Endometrial microvascular endothelial cells (primary cell): ENCODE measurements around the gene TNFSF4. TPM values are rescaled to one million over a fixed set of nuclear protein-coding genes. Genes with fewer than 3 reads are reported as not detected.
"Not testable (repeated sequence)": the region's sequence is repeated elsewhere in the genome, so short reads cannot be mapped to it uniquely, and the experiment has no call there.

ENCODE experiments used
- in situ Hi-C: cut with HindIII; loops from 2 replicates; pipeline ENCODE4 v1.10.0; 2017; ENCODE audit warnings: low sequenced_read_pairs, low pct_unique_long_range_greater_than_20kb; ENCODE audit errors: inconsistent ontology term
- total RNA-seq: library from RNA; depleted of rRNA; stranded (reverse); fragments of >200 nt; gene quantifications from one replicate; pipeline ENCODE4 v1.2.3, GENCODE V29; 2015; ENCODE audit errors: inconsistent ontology term

Gene TNFSF4
- total RNA-seq, 1 donor from 2014 or later, result 30.9 TPM

DNA sequence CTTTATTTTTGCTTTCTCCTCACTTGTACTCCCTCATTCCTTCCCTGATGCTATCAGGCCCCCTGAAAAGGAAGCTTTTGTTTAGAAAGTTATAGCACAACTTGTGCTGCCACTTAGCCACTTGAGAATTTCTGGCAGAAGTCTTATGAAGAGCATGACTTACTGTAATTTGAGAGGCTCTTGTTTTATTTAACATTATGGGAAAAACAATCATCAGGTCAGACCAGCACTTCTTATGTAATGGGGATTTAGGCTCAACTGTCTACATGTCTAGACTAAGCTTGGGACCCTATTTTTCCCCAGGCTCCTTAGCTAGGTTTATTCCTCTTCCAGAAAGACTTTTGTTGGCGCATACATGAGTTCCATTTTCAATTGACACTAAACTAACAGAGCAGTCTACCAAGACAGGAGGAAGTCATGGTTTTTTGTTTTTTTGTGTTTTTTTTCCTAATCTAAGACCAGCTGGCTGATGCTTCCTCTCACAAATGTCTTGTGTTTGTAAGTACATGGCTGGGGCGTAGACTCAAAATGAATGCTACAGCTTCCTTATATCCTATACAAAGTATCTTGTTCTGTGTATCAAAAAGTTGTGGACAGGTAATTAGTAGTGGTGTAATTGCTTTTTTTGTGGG, 31.5 kb downstream of the TNFSF4 start:
- in situ Hi-C loops, result no loop called here

DNA sequence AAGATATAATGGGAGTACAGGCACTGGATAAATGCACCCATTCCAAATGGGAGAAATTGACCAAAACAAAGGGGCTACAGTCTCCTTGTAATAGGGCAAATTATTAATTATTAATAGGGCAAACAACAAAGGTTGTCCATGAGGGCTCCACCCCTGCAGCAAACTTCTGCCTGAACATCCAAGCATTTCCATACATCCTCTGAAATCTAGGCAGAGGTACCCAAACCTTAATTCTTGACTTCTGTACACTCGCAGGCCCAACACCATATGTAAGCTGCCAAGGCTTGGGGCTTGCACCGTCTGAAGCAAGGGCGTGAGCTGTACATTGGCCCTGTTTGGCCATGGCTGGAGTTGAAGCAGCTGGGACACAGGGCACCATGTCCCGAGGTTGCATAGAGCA, 33.7 kb downstream of the TNFSF4 start:
- in situ Hi-C loops, result no loop called here

DNA sequence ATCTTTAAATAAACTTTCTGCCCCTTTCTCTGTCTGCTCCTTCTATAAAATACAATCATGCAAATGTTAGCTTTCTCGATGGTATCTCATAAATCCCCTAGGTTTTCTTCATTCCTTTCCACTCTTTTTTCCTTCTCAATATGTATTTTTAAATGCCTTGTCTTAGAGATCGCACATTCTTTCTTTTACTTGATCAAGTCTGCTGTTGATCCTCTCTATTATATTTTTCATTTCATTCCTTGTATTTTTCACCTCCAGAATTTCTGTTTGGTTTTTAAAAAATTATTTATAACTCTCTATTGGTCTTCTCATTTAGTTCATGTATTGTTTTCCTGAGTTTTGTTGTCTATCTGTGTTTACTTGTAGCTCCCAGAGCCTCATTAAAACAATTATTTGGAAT, 36.0 kb downstream of the TNFSF4 start:
- in situ Hi-C loops, result no loop called here

DNA sequence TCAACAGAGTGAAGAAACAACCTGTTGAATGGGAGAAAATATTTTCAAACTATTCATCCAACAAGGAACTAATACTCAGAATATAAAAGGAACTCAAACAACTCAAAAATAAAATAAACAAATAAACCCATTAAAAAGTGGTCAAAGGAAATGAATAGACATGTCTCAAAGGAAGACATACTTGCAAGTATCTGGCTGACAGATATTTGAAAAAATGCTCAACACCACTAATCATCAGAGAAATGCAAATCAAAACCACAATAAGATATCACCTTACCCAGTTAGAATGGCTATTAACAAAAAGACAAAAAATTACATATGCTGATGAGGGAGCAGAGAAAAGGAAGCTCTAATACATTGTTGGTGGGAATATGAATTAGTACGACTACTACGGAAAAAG, 38.2 kb downstream of the TNFSF4 start:
- in situ Hi-C loops, result no loop called here

DNA sequence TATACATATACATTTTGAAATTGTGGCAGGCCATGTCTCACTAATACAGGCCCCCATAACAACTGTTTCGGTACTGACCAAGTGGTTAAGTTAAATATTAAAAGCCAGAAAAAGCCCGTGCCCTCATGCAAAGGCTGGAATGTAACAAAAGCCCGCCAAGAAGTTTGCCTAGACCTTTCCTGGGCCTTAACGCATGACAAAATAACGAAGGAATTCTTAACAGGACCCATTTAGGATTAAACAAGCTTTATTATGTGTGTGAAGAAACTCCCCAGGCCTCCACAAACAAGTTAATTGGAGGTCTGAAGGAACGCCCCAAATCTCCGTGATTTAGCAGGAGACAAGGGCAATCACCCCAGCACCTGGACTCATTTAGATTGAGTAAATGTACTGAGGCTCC, 42.4 kb downstream of the TNFSF4 start:
- in situ Hi-C loops, result no loop called here

DNA sequence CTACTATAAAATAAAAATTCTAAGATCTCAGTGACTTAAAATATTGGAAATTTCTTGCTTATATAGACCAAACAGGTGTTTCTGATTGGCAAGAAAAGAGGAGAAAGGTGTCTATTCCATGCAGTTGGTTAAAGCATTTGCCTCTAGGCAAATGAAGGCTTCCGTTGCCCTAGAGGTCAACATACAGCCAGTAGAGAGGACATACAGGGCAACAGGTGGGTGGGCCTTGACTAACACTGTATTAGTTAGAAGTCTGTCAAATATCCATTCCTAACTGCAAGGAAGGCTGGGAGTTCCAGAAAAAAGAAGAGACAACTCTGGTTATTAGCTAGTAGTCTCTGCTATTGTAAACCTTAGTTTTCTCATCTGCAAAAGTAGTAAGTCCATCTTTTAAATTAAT, 43.0 kb downstream of the TNFSF4 start:
- in situ Hi-C loops, result no loop called here

DNA sequence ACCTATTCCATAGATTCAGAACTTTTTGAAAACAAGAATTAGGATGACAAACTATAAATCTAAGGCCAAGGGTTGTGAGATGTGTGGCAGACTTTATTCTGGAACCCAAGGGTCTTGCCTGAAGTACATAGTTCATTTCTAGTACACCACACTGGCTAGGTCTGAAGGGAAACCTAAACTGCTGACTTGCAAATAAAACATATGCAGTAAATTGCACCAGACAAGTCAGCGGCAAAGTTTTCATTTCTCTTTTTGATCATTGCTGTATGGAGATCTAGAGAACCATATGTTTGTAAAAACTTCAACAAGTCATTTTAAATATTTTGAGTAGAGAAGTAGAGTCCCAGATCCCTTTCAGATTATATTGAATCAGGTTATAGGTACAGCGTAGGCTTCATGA, 43.9 kb downstream of the TNFSF4 start:
- in situ Hi-C loops, result no loop called here

DNA sequence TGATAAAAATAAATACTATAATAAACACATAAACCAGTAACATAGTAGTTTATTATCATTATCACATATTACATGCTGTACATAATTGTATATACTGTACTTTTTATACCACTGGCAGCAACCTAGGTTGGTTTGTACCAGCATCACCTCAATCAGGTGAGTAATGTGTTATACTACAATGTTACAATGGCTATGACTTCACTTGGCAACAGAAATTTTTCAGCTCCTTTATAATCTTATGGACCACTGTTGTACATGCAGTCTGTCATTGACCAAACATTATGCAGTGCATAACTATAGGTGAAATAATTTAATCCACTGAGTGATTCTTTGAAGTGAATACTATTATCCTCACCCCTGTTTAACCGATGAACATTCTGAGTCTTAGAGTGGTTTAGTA, 44.5 kb downstream of the TNFSF4 start:
- in situ Hi-C loops, result no loop called here

DNA sequence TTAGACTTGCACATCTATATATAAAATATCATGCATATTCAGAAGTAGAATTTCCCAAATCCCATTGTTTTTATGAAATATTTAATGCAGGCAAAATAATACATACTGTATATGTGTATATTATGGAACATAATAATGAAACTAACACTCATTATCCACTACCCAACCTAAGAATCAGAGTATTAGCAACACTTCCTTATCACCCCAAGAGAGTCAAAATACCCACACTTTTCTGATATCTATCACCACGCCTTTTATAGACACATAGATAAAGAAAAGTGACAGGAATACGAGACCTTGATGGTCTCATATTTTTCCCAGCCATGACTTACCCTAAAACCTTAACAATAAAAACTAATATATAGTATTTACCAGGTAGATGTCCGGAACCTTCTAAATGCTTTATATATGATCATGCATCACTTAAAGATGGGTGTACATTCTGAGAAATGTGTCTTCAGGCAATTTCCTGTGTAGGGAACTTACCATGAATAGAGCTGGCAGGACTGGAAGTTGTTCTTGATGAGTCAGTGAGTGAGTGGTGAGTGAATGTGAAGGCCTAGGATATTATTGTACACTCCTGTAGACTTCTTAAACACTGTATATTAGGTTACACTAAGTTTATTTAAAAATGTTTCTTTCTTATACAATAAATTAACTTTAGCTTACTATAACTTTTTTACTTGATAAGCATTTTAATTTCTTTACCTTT, 45.5 kb downstream of the TNFSF4 start:
- in situ Hi-C loops, result no loop called here

DNA sequence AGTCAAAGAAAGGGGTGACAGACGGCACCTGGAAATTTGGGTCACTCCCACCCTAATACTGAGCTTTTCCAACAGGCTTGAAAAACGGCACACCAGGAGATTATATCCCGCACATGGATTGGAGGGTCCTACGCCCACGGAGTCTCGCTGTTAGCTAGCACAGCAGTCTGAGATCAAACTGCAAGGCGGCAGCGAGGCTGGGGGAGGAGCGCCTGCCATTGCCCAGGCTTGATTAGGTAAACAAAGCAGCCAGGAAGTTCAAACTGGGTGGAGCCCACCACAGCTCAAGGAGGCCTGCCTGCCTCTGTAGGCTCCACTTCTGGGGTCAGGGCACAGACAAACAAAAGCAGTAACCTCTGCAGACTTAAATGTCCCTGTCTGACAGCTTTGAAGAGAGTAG, 53.2 kb downstream of the TNFSF4 start:
- in situ Hi-C loops, result not testable (repeated sequence)

DNA sequence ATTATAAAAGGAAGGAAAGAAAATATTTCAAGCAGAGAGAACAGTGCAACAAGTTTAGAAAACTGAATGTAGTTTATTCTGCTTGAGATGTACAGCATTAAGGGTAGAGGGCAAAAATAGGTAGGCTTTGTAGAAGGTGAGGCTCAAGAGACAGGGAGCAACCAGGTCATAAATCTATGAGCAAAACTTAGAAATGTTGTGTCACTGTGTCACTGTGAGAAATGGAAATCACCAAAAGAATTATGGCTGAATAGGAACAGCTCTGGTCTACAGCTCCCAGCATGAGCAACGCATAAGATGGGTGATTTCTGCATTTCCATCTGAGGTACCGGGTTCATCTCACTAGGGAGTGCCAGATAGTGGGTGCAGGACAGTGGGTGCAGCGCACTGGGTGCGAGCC, 53.6 kb downstream of the TNFSF4 start:
- in situ Hi-C loops, result no loop called here

DNA sequence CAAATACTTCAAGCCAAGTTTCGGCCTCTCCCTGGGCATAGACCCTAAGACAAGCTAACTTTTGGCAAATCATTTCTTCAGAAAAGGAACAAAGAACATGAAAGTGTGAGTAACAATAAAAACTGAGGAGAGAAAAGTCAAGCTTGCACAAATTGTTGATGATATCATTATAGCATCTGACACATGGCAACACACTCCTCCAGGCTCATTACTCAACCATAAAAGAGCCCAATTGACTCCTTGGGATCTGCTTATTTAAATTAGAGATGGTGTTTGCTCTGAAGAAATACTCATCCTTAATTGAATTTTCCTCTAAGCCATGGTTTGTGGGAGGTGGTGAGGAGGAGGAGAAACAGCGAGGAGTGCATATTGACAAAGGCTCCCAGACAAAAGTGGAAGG, 54.5 kb downstream of the TNFSF4 start:
- in situ Hi-C loops, result no loop called here

DNA sequence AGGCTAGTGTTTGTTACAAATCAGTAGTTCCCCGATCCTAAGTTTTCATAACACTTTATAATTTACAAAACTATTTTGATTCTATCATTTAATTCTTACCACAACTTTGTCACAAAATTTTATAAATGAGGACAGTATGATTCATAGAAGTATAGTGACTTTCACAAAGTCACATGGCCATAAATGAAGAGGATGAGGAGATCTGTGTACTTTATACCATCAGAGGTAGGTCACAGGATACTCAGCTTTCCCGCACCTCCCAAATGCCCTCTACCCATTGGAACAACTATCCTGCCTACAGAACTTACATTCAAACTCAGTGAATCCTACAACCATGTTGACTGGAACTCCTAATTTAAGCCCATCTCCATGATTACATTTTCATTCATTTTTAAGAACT, 56.3 kb downstream of the TNFSF4 start:
- in situ Hi-C loops, result no loop called here

DNA sequence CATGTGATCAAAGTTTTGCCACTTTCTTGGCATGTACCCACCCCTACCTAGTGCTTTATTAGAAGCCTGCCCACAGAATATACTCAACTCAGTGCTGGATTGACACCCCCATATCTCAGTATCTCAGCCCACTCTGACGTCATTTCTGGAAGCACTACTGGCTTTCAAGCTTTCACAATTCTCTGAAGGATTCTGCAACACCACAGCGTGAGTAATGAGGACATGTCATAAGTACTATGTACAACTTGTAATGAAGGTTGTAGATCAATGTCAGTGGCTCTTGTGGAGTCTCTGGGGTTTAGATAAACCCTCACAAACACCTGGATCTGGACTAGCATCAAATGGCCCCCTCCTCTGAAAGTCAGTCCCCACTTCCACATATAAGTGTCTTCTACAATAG, 57.2 kb downstream of the TNFSF4 start:
- in situ Hi-C loops, result no loop called here

DNA sequence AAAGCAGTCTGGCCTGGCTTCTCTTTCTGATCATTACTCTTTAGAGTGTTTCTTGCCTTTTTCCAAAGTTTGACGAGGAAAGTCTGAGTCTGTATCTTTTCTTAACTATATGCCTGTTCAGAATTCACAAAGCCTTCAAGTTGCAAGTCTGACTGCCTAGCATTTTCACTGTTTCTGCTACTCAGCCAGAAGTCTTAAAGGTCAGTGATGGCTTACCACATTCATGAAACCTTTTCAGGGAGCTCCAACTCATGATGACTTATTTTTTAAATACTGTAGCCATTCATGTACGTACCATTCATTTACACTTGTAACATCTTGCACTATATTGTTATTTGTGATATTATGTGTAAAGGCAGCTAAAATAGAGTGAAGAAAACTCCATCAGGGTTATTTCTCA, 58.2 kb downstream of the TNFSF4 start:
- in situ Hi-C loops, result no loop called here

DNA sequence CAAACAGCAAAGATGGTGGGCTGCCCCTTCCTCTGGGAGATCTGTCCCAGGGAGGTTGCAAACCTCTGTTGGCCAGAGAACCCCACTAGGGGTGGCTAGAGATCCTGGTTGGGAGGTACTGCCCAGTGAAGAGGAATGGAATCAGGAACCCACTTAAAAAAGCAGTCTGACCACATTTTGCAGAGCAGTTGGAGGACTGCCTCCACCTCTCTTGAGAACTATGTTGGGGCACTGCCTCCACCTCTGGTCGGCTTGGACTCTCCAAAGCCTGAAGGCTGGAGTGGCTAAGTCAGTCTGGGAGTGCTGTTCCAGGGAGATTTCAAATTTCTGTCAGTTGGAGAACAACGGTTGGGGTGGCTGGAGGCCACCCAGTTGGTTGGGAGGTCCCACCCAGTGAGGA, 58.6 kb downstream of the TNFSF4 start:
- in situ Hi-C loops, result no loop called here

DNA sequence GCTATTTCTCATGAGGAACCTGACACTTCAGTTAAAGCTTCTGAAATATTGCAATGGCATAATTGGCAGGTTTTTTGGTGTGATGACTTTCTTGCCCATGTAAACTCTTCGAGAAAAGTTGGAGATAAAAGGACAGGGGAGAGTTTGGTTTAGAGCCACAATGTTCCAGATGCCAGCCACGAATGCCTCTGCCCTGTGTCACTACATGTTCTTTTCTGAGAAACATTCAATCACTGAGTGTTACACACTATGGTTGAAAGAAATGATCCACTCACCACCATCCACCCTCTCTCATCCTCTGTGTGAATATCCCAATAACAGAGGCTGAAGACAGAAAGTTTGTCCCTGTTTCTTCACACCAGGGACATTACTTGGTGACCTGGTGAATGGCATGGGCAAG, 66.4 kb downstream of the TNFSF4 start:
- in situ Hi-C loops, result no loop called here

DNA sequence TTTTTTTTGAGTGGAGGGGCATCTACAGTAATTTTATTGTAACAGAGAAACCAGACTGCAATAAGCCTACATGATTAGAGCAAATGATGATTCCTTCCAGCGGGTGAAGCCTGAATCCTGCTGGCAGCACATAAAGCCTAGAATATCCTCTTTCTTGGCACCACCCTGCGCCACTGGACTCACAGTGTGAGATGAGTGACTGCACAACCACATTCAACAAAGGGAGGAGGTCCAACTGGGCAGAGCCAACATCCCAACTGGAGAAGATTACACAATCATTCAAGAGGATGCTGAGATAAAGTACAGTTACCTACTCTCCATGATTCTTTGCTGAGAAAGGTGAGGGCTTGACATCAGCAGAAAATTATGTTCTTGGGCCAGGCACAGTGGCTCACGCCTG, 67.4 kb downstream of the TNFSF4 start:
- in situ Hi-C loops, result no loop called here

DNA sequence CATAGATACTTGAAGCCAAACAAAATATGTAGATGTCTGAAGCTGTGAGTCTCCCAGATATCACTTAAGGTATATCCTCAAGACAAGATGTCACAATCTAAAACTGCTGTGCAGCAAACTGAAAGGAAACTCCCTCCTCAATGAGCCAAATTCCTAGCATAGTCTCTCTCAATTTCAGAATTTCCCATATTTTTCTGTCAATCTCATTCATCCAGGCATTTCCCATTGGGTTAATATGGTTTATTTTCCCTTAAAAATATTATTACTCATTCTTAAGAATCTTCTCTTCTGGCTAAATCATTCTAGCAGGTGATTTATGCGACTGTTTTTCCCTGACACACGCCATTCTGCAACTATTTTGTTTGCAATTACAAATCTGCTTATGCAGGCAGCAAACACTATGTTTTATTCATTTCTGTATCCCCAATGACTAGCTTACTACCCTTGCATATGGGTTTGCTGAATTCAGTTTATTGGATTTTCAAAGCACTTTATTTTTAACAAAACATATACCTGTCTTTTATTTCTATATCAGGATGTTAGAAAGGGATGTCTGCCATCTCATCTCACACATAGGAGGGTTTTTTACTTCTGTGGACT, 69.9 kb downstream of the TNFSF4 start:
- in situ Hi-C loops, result no loop called here

DNA sequence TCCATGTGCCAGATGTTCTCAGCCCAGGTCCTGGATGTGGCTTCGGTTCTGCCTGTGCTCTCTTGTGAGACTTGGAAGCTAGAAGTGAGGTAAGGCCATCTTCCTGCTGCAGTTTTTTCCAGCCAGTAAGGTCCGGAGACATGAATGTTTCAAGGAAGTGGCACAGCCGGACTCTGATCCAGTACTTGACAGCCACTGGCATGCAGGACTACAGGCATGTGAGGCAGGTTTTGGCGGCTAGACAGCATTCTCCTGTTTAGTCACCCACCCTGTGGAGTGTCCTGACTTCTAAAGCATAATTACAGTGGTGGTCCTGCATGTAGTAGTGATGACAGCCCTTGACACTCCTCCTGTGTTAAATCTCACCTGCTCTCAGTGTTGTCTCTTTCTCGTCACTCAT, 72.3 kb downstream of the TNFSF4 start:
- in situ Hi-C loops, result no loop called here

DNA sequence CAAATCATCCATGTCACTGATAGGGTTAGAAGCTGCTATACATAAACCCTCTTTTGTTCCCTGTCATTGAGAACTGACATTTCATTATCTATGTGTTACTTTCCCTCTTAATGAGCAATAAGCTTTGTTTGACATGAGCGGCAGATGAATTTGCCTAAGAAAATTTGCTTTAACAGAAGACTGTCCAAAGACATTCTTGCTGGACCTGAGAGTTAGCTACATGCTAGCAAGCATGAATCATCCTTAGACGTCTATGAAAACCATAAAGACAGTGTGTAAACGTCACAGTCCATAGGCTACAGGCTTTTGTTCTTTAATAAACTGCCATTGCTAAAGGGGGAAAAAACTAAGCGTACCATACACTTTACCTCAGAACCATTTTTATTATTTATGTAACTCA, 73.1 kb downstream of the TNFSF4 start:
- in situ Hi-C loops, result no loop called here
